NOMO-1 treated with DMSO at 0.1 percent for 48 hours (cell line): Measurements from ENCODE around the gene YES1.

Source experiments
- DNase-seq: peaks from one replicate; lab custom pipeline; 2025; ENCODE audit not compliant: unreplicated experiment; lab: John Stamatoyannopoulos, UW

The YES1 gene

DNA sequence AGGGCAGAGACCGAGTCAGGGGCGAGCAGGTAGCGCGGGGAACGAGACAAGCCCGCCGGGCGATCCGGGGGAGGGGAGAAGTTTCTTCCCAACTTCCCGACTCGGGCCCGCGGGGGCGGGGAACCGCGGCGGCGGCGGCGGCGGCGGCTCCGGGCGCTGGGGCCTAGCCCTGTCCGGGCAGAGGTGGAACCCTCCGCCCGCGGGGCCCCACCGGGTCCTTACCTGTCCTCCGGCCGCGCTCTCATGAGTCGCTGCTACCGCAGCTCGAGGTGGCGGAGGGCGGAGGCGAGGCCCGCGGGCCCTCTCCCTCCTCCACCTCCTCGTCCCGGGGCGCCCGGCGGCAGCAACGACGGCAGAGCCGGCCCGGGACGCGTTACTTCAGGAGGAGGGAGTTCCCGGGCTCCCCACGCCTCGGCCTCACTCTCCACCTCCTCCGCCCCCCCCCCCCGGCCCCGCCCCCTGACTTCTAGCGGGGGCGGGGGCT lies at the start of gene YES1:
Gene YES1, minus strand, starts transcription at position 351 of the 484 bp plus-strand sequence. CDS start 55,415 bp downstream, outside the sequence.
- DNase-seq = no peak

DNA sequence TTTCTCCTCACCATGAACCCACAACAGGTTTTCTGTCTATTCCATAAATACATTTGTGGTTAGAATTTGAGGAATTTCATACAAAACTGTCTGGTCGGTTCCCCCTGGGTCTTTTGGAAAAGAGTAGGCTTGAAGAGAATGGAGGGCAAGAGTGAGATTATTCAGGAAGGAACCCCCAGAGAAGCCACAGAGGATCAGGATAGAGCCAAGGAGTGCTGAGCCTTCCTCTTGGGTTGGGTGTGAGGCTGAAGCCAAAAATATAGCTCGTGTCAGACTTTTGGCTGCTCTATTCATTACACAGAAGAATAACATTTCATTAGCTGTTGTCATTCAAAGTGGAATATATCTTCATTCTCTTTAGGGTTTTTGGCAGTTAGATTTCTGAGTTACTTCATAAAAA lies 45.9 kb upstream of the YES1 start:
- no peak for DNase-seq

DNA sequence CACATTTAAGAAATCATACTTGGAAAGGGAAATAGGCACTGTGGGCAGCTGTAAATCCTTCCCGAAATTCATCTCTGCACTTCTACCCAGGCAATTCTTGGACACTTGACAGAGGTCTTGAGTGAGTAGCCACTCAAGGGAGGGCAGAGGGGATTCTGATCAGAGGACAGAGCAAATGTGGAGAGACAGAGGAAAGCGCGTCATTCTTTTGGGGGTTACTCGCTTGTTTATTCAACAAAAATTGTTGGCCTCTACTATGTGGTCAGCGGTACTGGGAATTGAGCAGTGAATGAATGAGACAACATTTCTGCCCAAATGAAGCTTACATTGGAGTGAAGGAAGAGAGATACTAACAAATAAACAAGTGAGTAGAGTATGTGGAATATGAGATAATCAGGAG lies 41.4 kb upstream of the YES1 start:
- no peak for DNase-seq

DNA sequence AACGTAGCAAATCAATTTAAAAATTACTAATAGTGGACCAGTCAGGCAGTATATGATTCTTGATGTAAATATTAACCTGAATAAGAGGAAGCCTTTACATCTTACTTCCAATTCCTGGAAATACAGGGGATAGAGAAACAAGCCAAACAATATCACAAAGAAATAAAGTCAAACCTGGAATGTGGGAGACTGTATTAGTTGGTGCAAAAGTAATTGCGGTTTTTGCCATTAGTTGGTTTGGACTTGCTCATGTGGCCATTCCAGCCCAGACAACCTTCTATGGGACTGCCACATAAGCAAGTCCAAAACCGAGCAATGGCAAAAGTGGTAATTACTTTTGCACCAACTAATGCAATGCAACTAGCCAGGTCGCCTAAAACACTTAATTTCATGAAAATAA lies 38.9 kb upstream of the YES1 start:
- no peak for DNase-seq

DNA sequence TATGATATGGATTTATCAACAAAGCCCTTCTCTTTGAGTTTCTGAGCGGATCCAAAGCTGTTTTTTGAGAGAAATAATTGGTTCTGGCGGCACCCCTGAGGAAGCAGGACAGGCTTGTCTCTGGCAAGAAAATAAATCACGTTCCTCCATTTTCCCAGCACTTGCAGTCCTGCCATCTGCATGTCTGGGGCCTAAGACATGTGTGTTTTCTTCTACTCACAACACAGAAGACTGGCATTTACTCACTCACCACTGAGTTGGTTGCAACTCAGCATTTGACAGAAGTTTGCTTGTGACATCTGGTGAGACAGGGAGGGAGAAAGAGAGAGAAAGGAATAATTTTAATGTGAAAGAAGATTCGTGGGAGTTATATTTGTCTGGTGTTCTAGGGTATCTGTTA lies 37.0 kb upstream of the YES1 start:
- DNase-seq = no peak

DNA sequence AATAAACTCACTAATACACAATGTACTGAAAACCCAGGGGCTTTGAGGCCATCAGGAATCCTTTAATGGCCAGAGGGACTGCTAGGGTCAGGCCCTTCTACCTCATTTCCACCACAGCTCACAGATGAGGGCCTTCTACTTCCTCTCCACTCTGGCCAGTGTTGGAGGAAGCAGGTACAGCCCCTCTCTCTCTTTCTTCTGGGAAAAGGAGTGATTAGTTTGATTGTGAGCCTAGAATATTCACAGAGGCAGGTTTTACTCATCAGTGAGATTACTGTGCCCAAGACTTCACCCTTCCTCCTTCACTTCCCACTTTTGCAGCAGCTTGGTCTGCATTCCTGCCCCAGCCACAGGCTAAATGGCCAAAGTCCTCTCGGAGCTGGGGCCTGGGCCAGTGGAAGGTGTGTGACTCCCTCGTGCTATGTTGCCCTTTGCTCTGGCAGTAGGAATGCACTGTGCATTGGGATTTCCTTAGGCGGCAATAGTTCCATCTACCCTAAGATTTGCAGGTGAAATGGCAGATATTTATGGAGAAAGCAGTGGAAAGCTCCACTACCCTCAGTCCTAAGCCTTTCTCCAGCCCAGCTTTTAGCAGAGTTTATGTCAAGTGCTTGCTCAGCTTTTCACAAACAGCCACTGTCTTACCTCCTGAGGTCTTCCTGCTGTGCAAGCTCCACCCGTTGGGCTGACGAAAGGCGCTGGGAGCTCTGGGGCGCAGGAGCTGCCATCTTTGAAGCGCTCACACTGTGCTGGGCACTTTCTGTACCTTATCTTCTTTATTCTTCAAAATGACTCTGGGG lies 36.2 kb upstream of the YES1 start:
- no peak for DNase-seq

DNA sequence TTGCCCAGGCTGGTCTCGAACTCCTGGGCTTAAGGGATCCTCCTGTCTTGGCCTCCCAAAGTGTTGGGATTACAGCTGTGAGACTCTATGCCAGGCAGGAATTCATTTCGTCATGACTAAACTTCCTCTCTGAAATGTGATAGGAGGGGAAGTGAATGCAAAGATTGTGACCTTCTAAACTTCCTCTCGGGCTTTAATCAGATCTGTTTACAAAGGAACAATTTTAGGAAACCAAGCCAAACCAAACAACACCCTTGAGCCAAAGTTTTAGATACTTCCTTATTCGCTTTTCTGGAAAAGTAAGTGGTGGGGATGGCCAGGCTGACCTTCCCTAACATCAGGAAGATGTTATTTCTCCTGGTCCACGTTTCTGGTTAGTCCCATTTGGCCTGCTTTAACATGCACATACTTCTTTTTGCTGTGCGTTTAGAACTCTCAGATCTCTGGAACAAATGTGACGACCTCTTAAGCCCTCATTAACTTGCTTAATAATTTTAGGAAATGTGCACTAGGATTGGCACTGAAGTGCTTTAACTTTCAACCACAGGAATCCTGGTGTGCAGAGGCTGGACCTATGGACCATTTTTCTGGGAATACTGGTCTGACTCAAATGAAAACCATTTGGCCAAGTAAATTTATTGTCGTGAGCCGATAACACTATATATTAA lies 33.2 kb upstream of the YES1 start:
- DNase-seq = no peak

DNA sequence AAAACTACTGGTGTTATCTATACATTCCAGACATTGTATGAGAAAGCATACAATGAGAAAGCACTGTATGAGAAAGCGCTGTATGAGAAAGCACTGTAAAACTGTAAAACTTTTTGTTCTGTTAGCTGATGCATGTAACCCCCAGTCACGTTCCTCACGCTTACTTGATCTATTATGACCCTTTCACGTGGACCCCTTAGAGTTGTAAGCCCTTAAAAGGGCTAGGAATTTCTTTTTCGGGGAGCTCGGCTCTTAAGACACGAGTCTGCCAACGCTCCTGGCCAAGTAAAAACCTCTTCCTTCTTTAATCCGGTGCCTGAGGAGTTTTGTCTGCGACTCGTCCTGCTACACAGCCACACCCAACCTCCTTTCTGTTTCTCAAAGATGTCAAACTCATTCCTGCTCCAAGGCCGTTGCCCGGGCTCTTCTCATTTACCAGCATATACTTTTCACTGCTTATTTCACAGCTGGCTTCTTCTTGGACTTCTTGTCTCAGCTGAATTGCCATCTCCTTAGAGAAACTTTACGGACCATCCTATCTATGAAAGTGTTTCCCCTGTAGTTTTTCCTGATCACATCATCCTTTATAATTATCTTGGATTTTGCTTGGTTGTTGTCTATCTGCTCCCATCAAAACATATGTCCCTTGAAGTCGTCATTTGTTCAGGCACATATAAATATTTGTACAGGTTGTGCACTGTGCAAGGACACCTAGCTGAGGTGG lies 29.8 kb upstream of the YES1 start:
- DNase-seq = no peak

DNA sequence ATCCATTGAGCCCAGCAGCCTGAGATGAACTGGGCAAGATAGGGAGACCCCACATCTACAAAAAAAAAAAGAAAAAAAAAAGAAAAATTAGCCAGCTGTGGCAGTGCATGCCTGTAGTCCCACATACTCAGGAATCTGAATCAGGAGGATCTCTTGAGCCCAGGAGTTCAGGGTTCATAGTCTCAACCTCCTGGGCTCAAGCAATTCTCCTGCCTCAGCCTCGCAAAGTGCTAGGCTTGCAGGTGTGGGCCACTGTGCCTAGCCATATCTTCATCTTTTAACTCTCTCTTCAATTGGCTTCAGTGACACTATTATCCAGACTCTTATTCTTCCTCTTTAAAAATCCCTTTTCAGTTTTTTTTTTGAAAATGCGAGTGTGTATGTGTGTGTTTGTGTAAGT lies 28.5 kb upstream of the YES1 start:
- no peak for DNase-seq

DNA sequence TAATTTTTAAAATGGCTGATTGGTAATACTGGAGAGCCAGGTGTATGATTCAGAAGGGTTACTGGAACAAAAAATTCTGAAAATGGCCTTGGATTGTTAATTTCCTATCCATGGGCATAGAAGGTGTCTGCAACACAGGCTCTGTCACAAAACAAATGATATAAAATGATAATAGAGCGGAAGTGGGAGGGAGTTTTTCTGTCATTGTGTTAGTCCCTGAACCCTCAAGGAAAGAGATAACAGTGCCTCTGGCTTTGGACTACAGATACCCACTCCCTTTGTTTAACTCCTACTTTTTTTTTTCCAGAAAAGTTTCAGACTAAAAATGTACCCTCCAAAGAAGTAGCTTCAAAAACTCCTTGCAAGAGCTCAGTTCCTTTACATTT lies 28.0 kb upstream of the YES1 start:
- no peak for DNase-seq

DNA sequence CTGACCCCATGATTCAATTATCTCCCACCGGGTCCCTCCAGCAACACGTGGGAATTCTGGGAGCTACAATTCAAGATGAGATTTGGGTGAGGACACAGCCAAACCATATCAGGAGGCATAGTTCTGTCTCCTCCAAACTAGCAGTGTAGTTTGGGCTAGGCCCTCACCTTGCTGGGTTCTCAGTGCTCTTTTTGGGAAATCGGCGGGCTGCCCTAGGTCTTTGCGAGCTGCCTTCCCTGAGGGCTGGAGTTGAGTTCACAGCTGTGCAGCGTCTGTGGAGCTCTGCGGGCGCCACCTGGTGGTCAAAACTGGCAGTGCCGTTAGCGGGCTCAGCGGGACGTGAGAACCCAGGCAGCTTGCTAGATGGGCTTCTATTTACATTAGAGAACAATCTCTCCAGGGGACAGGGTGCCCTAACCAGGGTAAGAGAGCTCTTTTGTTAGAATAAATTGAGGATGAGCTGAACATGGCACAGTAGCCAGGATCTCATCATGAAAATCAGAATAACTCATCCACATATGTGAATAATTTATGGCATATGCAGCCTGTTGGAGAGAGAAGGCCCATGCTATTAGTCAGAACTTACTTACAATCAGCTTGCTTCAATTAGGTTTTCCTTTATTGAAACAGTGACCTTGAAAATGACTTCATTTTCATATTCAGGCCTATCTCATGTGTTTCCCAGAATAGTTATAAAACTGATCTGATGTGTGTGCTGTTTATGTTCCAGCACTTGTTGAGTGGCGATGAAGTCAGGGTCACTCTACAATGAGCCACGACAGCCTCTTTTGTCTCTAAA lies 27.4 kb upstream of the YES1 start:
- DNase-seq = peak; percentile 52

DNA sequence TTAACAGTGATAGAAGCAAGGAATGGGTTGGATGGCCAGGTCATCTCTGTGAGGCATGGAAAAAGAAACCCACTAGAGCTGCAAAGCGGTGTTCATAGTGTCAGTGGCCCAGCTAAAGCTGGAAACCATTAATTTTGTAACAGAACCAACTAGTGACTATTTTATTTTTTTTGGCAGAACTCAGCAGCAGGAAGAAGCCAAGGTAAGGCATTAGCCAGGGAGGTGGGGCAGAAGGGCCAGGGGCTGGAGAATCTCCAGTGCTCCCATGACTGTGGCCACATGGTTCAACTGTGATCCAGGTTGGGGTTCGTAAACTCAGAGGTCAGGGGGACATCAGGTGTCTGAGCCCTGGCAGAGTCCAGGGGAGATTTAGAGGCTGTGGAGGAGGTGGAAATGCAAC lies 25.9 kb upstream of the YES1 start:
- DNase-seq = no peak

DNA sequence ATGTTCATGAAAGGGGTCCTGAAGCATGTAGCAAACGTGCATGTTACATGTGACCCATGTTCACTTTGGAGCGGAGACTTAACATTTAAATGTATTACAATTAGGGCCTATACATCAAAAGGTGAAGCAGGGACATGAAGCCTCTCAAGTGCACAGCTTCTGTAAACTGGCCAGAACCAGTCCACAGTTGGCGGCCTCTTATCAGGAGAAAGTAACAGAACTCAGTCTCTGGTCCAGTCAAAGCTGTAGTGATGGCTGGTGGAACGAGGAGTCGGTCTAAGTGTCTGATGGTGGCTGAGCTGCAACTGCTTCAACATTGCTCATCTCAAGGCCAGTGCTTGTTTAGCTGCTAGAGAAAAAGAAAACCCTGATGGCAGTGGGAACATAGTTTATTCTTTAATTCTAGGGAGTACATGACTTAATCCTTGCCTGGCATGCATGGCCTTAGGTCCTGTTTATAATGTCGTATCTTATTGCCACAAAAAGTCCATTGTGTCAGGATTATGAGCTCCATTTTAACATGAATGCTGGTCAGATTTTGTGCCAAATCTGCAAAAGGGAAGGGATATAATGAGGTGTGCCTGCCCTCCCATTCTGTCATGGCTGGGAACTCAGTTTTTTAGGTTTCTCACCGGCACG lies 22.2 kb upstream of the YES1 start:
- no peak for DNase-seq

DNA sequence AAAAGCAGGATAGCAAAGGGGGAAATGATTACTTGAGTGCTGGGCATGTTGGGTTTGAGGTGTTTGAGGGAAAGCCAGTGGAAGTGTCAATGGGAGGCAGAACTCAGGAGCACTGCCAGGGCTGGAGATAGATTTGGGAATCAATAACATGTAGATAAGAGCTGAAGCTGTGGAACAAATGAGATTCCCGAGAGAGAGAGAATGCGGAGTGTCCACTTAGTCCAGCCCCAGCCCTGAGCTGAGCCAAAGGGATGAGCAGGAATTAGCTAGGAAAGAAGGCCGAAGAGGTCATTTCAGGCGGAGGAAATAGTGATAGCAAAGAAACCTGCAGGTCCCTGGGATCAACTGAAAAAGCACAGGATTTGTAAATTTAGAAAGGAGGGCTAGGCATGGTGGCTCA lies 21.2 kb upstream of the YES1 start:
- DNase-seq = no peak

DNA sequence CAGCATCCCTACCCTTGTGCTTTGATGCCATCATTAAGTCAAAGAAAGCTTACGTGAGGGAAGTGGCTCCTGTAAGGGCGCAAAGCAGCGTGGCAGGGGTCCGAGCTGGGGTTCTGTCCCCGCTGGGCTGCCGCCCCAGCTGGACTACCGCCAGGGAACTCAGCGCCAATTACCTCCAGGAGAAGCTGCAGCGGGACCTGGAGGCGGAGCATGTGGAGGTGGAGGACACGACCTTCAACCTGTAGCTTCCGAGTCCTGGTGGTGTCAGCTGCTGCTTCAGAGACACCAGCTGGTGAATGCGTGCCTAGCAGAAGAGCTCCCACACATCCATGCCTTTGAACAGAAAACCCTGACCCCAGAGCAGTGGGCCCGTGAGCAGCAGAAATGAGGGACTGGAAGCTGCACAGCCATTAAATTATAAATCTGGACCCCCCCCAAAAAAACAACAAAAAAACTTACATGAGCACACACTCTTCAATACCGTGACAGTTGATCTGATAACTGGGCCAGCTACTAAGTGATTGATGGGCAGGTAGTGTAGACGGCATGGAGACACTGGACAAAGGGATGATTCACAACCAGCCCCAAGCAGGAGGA lies 20.1 kb upstream of the YES1 start:
- DNase-seq = no peak

DNA sequence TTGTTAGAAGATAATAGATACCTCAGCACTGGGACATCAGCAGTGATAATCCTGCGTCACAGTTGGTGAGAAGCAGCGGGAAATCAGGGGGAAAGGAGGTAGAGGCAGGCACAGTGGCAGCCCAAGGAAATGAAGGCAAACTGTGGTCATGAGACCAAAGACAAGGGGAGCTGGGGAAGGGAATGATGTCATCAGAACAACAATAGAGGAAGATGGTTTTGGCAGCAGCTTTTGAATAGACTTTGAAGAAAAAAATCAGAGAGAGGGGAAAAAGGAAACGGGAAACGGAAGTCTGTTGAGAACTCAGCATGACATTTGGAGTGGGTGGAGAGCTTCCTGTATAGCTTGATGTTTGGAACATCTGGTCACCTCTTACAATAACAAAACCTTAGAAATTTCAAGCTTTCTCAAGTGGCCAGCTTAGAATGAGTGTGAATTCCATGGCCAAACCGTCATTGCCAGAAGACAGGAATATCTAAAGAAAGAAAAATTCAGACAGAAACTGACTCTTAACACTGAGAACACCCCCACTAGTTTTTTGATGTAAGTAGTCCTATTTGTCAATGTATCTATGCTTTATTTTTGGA lies 18.4 kb upstream of the YES1 start:
- peak; percentile 65 for DNase-seq

DNA sequence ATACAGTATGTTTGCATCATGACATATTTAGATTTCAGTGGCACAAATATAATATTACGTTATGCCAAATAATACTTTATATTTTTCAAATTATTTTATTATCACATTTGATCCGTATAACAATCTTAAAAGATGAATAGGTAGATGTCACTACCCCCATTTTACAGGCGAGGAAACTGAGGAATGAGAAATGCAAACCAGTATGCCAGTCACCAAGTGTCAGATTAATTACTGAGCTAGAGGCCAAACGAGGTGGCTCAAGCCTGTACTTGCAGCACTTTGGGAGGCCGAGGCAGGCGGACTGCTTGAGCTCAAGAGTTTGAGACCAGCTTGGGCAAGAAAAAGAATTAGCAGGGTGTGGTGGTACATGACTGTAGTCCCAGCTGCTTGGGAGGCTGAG lies 17.4 kb upstream of the YES1 start:
- DNase-seq = no peak

DNA sequence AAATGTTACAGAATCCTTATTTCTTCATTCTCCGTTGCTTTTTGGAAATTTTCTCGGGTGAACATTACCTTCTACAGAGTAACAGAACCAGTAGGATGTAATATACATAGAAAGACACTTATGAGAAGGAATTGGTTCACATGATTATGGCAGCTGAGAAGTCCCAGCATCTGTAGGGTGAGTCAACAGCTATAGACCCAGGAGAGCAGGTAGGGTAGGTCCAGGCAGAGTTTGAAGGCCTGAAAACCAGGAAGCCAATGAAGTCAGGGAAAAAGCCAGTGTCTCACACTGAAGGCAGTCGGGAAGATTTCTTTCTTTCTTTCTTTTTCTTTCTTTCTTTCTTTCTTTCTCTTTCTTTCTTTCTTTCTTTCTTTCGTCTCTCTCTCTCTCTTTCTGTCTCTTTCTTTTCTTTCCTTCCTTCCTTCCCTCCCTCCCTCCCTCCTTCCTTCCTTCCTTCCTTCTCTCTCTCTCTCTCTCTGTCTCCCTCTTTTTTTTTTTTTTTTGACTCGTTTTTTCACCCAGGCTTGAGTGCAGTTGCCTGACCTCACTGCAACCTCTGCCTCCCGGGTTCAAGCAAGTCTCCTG lies 15.1 kb upstream of the YES1 start:
- no peak for DNase-seq

DNA sequence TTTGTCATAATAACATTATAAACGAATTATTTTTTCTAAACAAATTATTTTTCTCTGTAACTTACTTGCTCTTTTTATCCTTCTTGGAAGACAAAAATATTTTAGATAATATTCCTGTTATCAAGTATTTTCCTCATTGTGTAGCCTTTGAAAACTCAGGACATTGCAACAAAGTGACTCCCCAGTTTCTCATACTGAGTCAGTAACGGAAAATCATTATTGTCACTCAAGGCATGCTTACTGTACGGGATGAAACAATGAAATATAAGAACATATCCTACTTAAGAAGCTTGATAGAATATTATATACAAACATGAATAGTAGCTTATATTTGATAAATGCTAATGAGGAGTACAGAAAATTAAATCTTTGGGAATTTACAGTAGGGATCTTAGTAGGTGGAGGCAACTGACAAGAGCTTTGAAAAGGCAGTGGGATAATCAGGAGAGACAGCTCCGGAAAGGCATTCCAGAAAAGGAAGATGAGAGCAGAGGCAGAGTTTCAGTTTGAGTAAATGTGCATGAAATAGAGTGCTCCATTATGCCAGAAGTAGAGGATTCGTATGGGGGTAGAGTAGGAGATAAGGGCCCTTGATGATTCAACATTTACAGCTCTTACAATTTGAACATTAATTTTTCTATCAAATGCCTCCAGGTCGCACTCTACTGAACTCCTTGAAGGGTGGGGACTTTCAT lies 14.0 kb upstream of the YES1 start:
- no peak for DNase-seq
